Adrenal gland (tissue), 5 donors: ENCODE measurements around the gene RAB3B.

ENCODE experiments used
- POLR2A ChIP-seq, 2 donors: fragments of 450-650 bp; IDR thresholded peaks; one replicate each; pipeline ENCODE4 v1.6.1; 2017; ENCODE audit warnings: antibody characterized with exemption in 2 of 2, mild to moderate bottlenecking in 2 of 2, moderate library complexity in 1 of 2
- TF ChIP-seq, protein P1 (sequence below), 6 experiments: fragments of 450-650 bp in 4 of 6; fragments of 200-600 bp in 2 of 6; sonication (generic) in 1 of 6; IDR thresholded peaks; 1 replicate in 5 of 6; 2 replicates in 1 of 6; pipeline versions ENCODE4 v1.5.1 to v1.8.0; 2016 to 2021; ENCODE audit warnings: antibody characterized with exemption in 6 of 6, mild to moderate bottlenecking in 2 of 6, moderate library complexity in 1 of 6
- donor health status: DM: no; HTN: no; CAD: no.

DNA sequence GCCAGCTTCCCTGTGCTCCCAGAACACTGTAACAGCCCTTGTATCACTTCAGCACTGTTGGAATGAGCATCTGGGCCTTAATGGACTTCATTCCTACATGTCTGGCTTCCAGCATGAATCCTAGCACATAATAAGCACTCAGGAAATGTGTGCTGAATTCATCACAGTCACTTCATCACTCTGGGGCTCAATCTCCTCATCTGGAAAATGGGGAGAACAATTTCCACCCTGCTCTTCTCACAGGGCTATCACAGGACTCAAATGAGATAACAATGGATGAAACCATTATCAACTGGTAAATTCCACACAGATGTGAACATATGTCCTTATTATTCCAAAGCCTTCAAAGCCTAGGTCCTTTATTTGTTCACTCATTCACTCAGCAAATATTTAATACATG, 12.4 kb downstream of the RAB3B start:
- no peak for TF ChIP-seq POLR2A (IDR thresholded peaks at IDR 0.05)
- TF ChIP-seq, protein P1, sequence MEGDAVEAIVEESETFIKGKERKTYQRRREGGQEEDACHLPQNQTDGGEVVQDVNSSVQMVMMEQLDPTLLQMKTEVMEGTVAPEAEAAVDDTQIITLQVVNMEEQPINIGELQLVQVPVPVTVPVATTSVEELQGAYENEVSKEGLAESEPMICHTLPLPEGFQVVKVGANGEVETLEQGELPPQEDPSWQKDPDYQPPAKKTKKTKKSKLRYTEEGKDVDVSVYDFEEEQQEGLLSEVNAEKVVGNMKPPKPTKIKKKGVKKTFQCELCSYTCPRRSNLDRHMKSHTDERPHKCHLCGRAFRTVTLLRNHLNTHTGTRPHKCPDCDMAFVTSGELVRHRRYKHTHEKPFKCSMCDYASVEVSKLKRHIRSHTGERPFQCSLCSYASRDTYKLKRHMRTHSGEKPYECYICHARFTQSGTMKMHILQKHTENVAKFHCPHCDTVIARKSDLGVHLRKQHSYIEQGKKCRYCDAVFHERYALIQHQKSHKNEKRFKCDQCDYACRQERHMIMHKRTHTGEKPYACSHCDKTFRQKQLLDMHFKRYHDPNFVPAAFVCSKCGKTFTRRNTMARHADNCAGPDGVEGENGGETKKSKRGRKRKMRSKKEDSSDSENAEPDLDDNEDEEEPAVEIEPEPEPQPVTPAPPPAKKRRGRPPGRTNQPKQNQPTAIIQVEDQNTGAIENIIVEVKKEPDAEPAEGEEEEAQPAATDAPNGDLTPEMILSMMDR (IDR thresholded peaks at IDR 0.05), result no peak
